Fibroblast of skin of abdomen (primary cell): ENCODE data around the gene PSMB3.
A peak's percentile ranks its signal among the peaks of the same experiment; 100 is the strongest.
"Not testable (repeated sequence)": the region's sequence is repeated elsewhere in the genome, so short reads cannot be mapped to it uniquely, and the experiment has no call there.

Source experiments
- DNase-seq: peaks from one replicate; pipeline ENCODE4 v3.0.0-alpha.2; 2013

The PSMB3 gene

GRCh38 chr17:38716368-38717005 is 36.1 kb upstream of the PSMB3 start:
- DNase-seq, result no peak

GRCh38 chr17:38717139-38717745 is 35.3 kb upstream of the PSMB3 start:
- DNase-seq, result no peak

DNA sequence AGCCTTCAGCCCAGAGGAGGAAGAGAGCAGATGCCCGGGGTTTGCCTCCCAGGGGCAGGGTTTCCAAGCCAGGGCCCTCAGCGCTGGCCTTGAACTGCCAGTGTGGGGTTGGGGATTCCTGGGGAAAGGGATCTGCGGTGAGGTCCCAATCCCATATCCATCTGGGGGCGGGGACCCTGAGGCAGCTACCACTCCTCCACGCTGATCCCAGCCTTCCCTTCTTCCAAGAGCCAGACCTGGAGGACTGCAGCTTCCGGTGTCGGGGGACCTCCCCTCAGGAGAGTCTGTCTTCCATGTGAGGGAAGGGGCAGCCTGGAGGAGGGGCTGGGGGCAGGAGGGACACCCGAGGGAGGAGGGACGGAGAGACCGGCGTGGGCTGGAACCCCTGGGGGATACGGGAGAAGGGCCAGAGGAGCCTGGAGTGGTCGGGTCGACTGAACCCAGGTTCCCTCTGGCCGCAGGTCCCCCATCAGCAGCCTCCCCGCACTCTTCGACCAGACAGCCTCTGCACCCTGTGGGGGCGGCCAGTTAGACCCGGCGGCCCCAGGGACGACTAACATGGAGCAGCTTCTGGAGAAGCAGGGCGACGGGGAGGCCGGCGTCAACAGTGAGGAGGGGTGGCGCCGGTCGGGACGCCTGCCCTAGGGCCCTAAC is 33.1 kb upstream of the PSMB3 start:
- DNase-seq, result no peak

DNA sequence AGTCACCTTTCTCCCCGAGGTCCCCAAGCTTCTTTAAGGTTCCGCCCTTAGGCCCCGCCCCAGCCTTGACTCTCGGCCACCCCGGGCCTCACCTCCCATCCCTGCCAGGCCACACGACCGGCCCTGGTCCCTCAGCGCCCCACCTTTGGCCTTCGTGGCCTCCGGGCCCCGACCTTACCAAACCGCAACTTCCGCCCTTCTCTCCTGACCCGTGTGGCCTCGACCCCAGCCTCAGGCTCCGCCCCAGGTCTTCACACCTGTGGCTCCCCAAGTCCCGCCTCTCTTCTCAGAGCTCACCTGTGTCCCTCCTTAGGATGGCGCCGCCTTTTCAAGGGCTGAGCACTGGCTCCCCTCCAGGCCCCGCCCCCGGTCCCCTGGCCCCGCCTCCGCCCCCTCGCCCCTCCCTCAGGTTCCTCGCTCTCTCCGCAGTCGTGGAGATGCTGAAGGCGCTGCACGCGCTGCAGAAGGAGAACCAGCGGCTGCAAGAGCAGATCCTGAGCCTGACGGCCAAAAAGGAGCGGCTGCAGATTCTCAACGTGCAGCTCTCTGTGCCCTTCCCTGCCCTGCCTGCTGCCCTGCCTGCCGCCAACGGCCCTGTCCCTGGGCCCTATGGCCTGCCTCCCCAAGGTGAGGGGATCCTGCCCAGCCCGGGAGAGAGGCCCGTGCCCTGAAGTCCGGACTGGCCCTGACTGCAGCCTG is 32.4 kb upstream of the PSMB3 start:
- DNase-seq, result no peak

DNA sequence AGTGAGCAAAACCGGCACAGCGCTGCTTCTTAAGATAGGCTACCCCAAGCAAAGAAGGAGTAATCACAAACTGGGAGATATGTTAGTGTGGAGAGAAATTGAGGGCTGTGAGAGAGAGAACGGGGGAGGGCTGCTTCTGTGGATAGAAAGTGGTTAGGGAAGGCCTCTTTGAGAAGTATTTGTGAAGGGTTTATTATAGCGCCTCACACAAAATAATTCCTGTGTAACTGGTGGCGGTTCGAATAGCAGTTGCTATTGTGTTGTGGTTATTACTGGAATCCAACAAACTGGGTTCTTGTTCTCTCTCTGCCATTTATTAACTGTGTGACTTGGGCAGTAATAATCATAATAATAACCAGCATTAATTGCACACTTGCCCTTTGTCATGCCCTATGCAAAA is 31.6 kb upstream of the PSMB3 start:
- DNase-seq, result no peak

GRCh38 chr17:38721802-38722201 is 30.7 kb upstream of the PSMB3 start:
- no peak for DNase-seq

DNA sequence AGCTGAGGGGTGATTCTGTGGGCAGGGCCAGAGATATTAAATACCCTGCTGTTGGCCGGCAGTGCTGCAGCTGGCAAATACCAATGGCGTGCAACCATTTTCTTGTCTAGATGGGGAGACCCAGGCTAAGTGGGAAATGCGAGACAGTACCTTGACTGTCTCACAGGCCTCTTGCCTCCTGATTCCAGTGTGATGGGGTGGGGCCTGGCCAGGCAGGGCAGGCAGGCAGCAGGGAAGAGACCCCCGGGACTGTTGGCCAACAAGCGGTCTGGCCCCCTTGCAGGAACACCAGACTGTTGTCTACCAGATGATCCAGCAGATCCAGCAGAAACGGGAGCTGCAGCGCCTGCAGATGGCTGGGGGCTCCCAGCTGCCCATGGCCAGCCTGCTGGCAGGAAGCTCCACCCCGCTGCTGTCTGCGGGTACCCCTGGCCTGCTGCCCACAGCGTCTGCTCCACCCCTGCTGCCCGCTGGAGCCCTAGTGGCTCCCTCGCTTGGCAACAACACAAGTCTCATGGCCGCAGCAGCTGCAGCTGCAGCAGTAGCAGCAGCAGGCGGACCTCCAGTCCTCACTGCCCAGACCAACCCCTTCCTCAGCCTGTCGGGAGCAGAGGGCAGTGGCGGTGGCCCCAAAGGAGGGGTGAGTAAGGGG is 28.1 kb upstream of the PSMB3 start:
- no peak for DNase-seq

- no peak for DNase-seq
Observed at GRCh38 chr17:38725066-38725465, 27.5 kb upstream of the PSMB3 start.

- DNase-seq, result not testable (repeated sequence)
Observed at GRCh38 chr17:38726145-38726544, 26.4 kb upstream of the PSMB3 start.

GRCh38 chr17:38727736-38728135 is 24.8 kb upstream of the PSMB3 start:
- no peak for DNase-seq

DNA sequence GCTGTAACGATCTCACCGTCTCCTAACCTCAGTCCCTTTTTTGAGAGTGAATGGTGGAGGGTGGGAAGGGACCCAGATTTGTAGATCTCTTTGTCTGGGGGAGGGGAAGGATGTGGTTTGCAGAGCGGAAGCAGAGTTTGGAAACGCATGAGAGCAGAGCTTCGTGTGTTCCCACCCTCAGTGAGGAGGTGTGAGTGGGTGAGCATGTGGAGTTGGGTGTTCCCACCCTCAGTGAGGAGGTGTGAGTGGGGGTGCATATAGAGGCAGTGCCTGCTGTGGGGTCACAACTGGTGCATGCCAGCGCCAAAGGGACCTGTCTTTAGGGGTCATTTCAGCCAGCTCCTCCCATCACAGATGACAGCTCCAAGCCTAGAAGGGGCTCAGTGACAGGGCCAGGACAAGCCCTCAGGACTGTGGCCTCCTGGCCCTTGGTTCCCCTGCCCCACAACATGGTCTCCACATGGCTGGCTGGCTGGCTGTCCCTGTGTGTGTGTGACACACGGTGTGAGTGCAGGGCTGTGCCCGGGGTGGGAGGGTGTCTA is 24.2 kb upstream of the PSMB3 start:
- no peak for DNase-seq

GRCh38 chr17:38729368-38729885 is 23.1 kb upstream of the PSMB3 start:
- DNase-seq, result no peak

DNA sequence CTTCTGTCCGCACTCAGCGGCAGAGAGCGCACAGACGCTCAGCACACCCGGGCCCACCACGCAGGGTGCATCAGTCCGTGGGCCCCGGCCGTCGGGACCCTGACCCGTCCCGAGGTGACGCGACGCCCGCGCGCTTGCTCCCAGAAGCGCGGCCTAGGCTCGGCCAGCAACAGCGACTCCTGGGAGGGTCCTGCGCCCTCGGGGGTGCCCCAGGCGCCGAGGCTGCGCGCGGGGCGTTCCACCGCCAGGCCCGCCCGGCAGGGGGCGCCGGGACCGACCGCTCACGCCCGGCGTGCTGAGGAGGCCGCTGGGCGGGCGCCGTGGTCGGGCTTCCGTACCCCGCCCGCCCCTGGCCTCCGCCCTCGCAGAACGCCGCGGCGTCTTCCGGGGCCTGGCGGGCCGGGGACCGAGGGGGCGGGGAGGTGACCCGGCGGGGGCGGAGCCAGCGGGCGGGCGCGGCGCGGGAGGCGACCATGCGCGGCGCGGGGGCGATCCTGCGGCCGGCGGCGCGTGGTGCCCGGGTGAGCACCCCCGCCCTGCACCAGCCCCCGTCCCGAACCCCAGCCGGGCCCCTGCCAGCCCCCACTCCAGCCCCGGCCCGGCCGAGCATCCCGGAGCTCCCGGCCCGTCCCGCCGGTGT is 22.5 kb upstream of the PSMB3 start, which contains the start of gene CISD3:
Gene CISD3, plus strand, starts transcription at position 456 of the 640 bp plus-strand sequence. Its CDS starts 18 bp downstream, at position 474.
- DNase-seq, result peak; percentile 86

- peak; percentile 43 for DNase-seq
Observed at GRCh38 chr17:38730526-38731379, 21.8 kb upstream of the PSMB3 start.

- DNase-seq, result no peak
Observed at GRCh38 chr17:38731526-38732294, 20.8 kb upstream of the PSMB3 start.

- no peak for DNase-seq
Observed at GRCh38 chr17:38732376-38733281, 19.9 kb upstream of the PSMB3 start.

DNA sequence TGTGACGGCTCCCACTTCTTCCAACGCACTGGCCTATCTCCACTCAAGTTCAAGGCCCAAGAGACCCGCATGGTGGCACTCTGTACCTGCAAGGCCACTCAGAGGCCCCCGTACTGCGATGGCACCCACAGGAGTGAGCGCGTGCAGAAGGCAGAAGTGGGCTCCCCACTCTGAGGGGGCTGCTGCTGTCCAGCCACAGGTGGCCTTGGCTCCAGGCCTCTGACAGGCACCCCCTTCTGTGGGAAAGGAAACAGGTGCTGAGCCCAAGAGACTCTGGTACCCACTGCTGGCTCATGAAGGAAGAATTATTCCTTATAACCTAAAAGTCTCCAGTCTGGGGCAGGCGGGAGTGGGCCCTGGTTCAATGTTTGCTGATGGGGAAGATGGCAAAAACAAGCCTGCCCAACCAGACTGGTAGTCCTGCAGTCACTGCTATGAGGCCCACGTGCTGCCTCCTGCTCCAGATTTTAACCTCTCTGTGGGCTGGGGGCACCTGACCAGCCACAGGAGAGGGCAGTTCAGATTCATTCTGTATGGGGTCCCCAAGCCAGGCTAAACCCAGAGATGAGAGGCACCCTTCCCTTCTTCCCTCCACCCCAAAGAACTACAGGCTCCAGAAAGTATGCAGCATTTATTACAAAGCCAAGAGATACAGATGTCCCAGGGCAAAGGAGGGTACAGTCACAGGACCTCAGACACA is 19.1 kb upstream of the PSMB3 start:
- no peak for DNase-seq
